HEK293T (cell line): Measurements from ENCODE around the gene DUSP22.

Source experiments
- FOXK2 ChIP-seq: fragments of 450-650 bp; IDR thresholded peaks from 2 replicates; pipeline ENCODE4 v1.6.1; 2016; ENCODE audit warnings: mild to moderate bottlenecking
- HDGF ChIP-seq: fragments of 450-650 bp; IDR thresholded peaks from 2 replicates; pipeline ENCODE4 v1.6.1; 2017; ENCODE audit warnings: antibody characterized with exemption, borderline replicate concordance

DNA sequence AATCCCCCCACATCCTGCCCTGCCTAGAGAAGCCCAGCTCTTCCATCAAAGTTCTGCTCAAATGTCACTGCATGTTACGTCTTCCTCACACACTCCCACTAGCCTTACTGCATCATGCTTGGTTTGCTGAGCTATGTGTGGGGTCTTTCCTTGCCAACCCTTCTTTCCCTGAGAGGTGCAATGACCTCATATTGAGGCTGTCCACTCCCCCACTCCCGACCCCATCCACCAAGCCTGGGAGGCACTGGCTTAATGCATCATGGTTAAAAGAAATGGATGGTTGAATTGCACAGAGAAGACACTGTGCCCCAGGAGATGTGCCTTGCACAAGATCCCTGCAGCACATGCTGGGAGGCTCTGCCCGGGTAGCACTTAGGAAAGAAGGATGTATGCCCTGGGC lies 91.6 kb downstream of the DUSP22 start:
- TF ChIP-seq HDGF (no peak), FOXK2 (no peak)
